HG02623 (cell line): ENCODE data around the gene WDR49.

ENCODE experiments used
- ATAC-seq: cut with Tn5 transposase; IDR thresholded peaks from one replicate; pipeline ENCODE4 v1.9.1; 2021; ENCODE audit warnings: moderate library complexity; ENCODE audit not compliant: unreplicated experiment

The WDR49 gene

DNA sequence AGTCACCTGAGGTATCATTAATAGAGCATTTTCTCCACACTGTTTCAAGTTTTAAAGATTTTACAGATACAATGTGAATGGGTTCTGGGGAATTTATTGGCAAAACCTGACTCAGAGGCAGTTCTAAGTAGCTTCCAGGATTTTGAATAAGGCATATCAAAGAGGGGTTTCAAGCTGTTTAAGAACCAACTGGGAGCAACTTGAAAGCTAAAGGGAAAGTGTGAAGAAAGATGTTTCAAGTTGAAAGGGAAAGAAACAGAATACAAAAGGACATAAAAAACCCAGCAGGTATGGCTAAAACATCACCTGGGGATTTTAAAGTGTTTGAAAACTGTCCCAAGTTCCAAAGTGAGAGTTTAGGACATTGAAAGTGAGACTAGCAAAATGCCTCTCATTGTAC lies 162.1 kb downstream of the WDR49 start:
- no peak for ATAC-seq

DNA sequence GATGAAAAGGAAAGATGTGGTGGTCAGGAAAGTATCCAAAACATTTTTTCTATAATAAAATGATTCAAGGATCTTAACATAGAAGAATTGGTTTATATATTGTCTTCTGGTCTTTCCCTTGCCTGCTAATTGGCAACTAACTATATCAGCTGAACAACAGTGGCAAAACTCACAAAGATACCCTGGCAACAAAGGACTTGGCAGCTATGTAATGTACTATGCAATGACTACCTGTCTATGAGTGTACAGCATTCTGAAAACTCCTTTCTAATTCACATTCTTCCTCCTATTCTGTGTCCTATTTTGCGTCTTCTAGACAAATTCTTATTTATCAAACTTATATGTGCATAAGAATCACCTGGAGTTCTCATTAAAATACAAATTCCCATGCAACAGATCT lies 164.2 kb downstream of the WDR49 start:
- no peak for ATAC-seq

DNA sequence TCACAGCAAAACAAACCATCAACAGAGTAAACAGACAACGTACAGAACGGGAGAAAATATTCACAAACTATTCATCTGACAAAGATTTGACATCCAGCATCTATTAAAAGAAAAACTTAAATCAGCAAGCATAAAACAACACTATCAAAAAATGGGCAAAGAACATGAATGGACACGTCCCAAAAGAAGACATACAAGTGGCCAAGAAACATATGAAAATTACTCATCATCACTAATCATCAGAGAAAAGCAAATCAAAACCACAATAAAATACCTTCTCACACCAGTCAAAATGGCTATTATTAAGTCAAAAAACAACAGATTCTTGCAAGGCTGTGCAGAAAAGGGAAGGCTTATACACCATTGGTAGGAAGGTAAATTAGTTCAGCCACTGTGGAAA lies 166.2 kb downstream of the WDR49 start:
- ATAC-seq, result no peak

DNA sequence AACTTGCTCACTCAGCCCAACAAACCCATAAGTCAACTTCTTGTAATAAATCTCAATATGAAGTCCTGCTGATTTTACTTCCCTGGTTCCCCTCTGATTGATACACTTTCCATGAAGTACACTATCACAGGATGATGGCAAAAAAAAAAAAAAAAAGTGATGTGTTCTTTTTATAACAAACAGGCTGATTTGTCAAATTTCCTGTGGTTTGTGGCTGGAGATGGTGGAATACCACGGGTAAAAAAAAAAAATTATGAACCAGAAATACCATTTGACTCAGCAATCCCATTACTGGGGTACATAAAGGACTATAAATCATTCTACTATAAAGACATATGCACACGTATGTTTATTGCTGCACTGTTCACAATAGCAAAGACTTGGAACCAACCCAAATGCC lies 169.2 kb downstream of the WDR49 start:
- ATAC-seq, result no peak

DNA sequence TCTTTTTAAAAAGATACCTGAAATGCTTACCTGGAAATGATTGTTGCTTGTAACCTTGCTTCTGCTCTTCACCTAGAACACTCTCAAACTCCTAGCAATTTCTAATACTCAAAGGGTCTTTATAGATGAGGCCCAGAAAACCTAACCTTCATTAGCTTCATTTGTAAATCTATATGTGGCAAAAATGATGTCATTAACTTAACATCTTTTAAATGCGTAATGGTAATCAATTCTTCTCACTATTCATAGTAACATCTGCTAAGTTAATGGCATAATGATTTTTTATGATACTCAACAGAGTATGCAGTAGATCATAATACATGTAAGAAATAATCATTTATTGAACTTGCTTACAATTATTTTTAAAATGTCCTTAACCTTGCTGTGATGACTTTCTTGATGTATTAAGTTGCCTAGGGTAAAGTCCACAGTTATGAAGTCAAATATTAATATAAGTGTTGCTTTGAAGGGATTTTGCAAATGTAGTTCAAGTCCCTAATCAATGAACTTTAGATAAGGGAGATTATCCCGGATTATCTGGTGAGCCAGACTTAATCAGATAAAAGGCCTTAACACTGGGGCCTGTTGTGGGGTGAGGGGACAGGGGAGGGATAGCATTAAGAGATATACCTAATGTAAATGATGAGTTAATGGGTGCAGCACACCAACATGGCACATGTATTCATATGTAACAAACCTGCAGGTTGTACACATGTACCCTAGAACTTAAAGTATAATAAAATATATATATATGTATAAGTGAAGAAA lies 169.8 kb downstream of the WDR49 start:
- no peak for ATAC-seq

DNA sequence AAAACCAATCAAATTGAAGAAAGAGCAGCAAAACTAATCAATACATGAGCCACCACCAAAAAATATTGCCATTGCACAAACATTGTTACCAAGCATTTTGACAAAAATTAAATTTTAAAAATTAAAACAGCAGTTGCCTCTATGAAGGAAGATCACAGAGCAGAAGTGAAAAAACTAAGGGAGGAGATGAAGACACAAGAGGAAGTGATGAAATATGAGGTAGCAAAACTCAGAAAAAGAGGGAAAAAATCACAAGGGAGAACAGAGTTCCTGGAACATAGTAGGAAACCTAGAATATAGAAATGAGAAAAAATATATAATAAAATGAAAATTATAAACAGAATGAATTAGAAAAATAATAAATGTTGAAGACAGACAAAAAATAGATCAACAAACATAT lies 172.6 kb downstream of the WDR49 start:
- no peak for ATAC-seq

DNA sequence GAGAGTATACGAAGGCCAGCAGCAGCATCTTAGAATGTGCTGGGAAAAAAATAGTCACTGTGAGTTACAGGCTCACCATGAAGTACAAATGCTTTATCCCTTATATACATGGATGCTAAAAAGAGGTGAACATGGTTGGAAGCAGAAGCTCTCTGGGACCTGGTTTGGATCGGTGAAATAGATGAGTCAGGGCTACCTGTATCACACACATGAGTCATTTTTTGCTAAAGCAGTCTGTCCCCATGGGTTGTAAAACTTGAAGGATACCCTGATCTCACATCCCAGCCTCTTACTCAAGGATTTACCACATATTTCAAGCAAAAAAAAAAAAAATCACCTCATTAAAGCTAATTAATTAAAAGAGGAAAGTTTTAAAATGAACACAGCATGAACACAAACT lies 173.0 kb downstream of the WDR49 start:
- no peak for ATAC-seq

DNA sequence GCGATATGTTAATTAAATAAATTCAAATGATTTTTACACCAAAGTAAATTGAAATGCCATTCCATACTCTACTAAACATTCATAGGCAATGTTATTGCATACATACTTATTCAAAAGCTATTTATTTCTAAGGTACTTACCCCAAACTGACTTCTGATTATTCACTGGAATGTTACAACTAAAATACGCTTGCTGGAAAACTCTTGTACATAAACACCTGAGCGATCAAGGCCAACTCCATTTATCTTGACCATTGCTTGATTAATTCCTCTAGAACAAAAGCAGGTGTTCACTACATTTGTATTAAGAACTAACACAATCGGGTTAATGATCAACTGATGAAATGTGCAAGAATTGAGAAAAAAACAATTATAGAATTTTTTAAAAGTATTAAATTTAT lies 179.9 kb downstream of the WDR49 start, which contains the start of gene SERPINI2:
SERPINI2 (minus strand) TSS at position 180 of the 400 bp plus-strand sequence. CDS start 2,208 bp downstream, outside the sequence.
- ATAC-seq, result no peak

DNA sequence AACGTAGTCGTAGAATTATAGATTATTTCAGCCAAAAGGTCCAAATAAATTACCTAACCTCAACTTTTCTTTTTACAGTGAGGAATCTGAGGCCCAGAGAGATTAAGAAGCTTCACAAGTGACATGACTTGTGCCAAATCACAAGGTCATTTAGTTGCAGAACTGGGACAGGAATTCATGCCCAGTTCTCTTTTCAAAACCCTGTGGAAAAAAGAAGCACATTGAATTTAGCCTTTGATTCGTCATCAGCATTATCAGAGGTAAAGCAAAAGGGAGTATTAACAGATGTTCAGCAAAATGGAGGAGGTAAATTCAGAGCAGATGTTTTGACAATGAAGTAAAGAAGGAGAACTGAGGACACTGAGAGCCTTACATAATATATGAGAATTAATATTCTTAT lies 184.4 kb downstream of the WDR49 start:
- ATAC-seq, result no peak

DNA sequence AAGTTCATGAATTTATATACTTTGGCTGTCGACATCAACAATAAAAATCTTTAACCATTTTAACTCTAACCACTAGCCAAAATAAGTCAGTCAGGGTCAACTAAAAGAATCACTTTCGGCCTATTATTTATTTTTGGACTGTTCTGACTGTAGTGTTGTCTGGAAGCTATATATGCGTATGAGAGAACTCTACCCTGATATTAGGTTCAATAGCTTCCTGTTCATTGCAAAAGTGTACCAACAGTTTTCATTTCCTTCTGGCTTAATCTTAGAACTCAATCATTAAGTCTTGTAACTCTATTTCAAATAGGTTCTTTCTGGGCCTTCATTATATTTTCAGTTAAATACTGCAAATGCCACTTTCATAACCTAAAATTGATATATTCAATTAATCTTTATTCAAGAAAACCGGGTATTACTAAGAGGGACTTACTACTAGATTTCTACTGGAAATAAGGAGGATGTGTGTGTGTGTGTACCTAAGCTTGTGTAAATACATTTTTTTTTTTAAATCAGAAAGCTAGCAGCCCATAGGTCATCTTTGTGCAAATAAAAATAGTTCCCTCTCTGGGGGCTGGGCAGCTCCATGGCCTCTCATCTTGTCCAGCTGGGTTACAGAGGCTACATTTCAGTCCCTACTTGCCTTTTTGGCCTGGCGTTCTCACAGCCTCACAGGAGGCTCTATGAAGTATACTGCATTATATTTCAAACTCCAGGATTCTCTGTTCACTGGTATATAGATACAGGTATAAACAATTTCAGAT lies 185.7 kb downstream of the WDR49 start:
- ATAC-seq, result no peak

DNA sequence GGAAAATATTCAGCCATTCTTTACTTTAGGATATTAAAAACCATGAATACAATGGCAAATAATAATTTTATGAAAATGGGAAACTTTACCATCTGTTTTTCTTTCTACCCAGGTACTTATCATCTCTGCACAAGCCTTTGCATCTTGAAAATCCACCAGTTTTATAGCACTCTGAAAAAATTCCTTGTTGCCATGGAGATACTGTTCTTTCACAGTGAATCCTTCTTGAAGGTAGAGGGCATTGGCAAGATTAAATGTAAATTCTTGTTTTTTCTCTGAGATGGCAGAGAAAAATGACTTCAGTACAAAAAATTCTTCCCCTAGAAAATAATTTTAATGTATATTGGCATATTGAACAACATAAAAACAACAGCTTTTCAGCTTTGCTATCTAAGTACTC lies 186.8 kb downstream of the WDR49 start:
- no peak for ATAC-seq

DNA sequence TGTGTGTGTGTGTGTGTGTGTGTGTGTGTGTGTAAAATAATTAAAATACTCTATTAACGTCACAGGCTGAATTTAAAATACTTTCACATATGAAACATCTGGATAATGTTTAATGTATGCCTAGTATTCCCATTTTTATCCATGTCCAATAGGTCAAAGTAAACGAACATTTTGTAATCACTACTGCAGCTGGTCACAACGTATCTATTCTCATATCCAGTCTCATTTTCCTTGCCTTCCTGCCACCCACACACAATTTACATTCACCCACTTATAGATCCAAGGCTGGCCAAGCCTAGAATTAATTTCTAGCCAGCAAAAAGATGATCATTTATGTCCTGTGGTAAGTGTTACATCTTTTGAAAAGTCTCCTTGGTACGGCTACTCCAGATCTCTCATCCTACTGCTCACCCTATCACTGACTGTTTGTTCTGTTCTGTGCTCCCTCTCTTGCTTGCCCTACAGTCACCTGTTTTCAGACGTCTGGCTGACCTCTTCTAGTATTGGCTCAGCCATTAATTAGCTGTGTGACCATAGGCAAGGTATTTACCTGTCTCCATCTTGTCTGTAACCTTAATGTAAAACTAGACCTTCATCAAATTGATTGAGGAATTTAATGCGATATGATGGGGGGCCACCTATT lies 197.5 kb downstream of the WDR49 start:
- no peak for ATAC-seq

DNA sequence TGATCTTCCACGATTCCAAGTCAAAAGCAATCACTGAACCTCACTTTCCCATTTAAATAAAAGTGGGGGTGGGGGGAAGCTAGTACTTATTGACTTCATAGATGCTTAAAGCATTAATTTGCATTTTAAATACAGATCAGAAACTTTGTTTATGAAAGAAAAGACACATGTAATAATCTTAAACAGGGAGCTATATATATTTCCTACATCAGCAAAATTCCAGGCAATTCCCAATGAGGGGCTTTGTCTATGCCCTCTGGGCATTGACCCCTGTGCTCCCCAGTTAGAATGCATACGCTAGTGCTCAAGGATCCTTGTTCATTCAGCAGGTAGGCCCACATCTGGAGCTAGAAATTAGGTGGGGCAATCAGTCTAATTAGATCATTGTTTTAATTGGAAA lies 199.9 kb downstream of the WDR49 start:
- ATAC-seq, result no peak

DNA sequence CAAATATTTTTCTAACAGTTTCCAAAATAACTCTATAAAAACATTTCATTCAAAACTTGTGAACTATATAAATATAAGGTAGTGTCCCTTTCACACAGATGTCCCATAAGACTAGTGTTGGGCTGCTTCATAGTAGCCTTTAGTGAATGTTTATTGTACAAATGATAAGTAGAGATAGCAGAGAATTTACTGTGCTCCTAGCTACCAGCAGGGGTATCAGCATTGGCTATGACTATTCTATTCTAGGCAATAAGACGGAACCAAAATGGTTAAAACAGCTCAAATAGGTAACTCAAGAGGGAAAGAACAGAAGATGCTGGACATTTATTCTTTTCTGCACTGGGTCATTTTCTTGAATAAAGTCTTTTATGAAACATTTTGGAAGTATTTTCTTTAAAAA lies 202.5 kb downstream of the WDR49 start:
- ATAC-seq, result no peak

DNA sequence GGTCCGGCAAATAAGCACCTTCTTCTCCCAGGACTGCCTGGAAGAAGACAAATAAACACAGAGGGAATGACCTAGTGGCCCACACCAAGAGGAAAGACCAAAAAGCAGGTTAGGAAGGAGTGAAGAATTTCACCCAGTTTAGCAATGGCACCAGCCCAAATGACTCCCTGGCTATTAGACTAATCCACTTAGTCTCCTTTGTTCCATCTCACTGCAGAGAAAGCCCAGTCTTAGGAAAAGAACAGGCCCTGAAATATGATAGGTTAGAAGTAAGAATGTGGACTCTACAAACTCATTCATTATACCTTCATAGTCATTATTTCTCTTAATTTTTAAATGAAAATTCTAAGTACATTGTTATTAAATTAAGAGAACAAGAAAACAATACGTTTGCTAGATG lies 203.1 kb downstream of the WDR49 start:
- no peak for ATAC-seq

DNA sequence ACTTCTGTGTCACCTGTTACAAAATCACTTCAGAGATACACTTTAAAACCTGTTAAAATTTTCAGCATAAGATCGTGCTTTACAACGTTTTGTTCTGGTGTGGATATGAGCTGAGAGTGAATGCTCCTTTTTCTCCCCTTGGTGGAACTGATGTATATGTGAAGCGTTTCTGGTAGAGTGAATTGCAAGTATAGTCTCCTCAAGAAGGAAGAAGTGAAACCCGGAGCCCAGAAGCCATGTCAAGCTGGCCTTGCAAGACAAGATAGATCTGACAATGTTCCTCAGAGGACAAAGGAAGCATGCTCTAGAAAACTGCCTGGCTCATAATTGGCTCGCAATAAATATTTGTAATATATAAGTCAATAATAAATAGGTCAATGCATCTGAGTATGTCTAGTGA lies 203.5 kb downstream of the WDR49 start:
- no peak for ATAC-seq

DNA sequence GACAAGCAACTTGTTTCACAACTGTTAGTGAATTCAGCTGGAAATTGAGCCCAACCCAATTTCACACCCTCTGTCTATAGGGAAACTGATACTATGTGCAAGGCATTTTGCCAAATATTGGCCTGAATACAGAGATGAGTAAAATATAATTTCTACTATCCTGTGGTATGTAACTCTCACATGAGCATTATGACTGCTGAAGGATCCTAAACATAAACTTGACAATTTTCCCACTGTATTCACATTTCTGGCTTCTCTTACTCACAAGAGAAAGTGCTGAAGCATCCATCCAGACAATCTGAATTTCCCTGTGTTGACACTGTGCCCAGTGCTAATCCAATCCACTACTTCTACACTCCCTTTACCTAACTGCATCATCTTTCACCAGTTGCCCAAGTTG lies 208.3 kb downstream of the WDR49 start:
- no peak for ATAC-seq

DNA sequence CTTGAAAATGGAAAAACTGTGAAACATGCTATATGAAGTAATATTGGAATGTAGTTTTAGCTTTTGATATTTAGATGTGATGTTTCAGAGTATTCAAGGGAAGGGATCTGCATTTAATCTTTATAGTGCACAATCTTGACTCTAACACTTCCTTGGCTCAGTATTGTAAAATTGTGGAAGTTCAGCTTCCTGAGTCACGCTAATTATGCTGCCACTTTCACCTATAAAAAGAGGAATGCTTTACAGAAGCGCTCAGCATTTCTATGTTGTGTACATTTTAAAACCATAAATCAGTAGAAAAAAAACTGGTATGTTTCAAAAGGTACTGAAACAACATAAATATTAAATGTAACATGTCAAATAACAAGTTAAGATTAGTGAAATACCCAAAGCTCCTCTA lies 212.5 kb downstream of the WDR49 start:
- ATAC-seq, result no peak

DNA sequence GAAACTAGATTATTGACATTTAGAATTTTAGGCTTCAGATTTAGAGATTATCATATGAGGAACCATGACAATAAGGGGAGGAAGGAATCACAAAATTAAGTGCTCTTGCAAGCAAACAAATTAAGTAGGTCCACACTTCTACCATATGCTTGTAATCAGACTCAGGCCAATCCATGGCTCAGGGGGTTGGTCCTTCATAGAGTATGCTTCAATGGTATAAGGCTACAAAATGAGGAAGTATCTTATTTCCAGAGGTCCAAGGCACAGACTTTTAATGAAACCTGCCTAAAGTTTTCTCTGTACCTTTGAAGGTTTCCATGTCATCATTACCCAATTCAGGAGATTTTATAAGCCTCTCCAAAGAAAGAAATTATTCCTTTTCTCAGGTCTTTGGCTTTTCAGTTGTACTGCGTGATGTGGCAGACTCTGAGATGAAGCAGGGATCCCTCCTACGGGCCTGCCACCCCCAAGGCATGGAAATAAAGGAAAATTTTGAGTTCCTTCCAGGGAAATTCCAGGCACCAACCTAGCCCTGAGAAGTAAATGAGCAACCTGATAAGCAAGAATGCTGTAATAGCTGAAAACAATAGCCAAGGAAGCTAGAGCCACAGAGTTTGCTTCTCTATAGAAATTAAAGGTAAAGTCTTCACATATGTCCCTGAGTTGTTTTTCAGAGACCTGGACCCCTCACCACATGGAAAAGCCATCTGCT lies 216.2 kb downstream of the WDR49 start:
- no peak for ATAC-seq
